ENCODE measurements around the gene GRIP1. TPM values are rescaled to one million over a fixed set of nuclear protein-coding genes. Genes with fewer than 3 reads are reported as not detected.

The GRIP1 gene
- total and polyA plus RNA-seq, 9 donors = 0.36 to 10.1 (median 3.9) TPM

DNA sequence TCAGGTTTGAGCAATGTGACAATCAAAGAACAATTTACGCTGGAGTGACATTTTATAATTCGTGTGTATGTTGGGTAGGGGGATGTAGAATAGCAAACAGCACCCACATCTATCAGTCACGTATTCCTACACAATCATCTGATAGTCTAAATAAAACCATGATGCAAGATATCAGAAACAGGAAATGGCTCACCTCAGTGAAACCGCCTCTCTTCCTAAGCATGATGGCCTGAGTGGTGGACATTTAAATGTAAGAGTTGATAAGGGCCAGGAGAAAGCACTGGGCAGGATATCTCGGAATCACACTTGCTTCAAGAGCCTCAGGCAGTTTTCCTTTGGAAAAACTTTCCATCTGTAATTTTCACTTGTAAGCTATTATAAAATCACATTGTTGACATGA lies 128.2 kb downstream of the GRIP1 start:
- WGBS, 3 donors = 80 to 94% (median 89%) methylated on average over 5 of the region's 5 CpGs
- no peaks in the 10 kb centered on the region for H3K27me3 ChIP-seq
- DNase-seq = no peak
- H3K4me1 ChIP-seq (ENCODE audit: insufficient read depth) = no peaks in the 10 kb centered on the region
- intact Hi-C loops (cut with DNase I) = no loop called here
- H3K36me3 ChIP-seq = no peaks in the 10 kb centered on the region
- TF ChIP-seq, protein P1, sequence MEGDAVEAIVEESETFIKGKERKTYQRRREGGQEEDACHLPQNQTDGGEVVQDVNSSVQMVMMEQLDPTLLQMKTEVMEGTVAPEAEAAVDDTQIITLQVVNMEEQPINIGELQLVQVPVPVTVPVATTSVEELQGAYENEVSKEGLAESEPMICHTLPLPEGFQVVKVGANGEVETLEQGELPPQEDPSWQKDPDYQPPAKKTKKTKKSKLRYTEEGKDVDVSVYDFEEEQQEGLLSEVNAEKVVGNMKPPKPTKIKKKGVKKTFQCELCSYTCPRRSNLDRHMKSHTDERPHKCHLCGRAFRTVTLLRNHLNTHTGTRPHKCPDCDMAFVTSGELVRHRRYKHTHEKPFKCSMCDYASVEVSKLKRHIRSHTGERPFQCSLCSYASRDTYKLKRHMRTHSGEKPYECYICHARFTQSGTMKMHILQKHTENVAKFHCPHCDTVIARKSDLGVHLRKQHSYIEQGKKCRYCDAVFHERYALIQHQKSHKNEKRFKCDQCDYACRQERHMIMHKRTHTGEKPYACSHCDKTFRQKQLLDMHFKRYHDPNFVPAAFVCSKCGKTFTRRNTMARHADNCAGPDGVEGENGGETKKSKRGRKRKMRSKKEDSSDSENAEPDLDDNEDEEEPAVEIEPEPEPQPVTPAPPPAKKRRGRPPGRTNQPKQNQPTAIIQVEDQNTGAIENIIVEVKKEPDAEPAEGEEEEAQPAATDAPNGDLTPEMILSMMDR (IDR thresholded peaks at IDR 0.05) = no peak
- TF ChIP-seq EP300 (IDR thresholded peaks at IDR 0.05) (no peak), POLR2A (IDR thresholded peaks at IDR 0.05) (no peak)
- no peak overlapping the region for H3K4me3 ChIP-seq
- H3K27ac ChIP-seq = no peak overlapping the region
- H3K9me3 ChIP-seq = no peaks in the 10 kb centered on the region

DNA sequence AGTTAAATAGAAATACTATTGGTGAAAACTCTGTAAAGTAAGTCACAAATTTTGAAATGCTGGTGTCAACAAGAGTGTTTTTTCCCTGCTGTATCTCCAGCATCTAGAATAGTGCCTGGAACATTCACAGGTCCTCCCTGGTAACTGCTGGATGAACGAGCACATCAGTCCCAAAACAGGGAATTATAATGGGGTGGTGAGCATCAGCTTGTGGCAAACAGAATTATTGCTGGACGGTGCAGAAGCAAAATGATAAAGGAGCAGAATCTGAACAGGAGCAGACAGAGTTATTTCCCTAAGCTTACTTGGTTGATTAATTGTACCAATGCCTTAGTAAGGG lies 129.9 kb downstream of the GRIP1 start:
- H3K9me3 ChIP-seq = no peaks in the 10 kb centered on the region
- WGBS, 3 donors = 52 to 60% (median 54%) methylated on average over 2 of the region's 2 CpGs
- H3K4me3 ChIP-seq = no peak overlapping the region
- no peak overlapping the region for H3K27ac ChIP-seq
- H3K27me3 ChIP-seq = no peaks in the 10 kb centered on the region
- H3K4me1 ChIP-seq (ENCODE audit: insufficient read depth) = no peaks in the 10 kb centered on the region
- DNase-seq = no peak
- no peaks in the 10 kb centered on the region for H3K36me3 ChIP-seq
- intact Hi-C loops (cut with DNase I) = no loop called here
- TF ChIP-seq EP300 (IDR thresholded peaks at IDR 0.05) = no peak
- TF ChIP-seq, protein P1 (IDR thresholded peaks at IDR 0.05) = no peak
- TF ChIP-seq POLR2A (IDR thresholded peaks at IDR 0.05) = no peak

GRCh38 chr12:66548338-66549049 lies 130.4 kb downstream of the GRIP1 start:
- H3K27ac ChIP-seq = no peak overlapping the region
- H3K36me3 ChIP-seq = no peaks in the 10 kb centered on the region
- H3K4me3 ChIP-seq = no peak overlapping the region
- intact Hi-C loops (cut with DNase I) = no loop called here
- H3K4me1 ChIP-seq (ENCODE audit: insufficient read depth) = no peaks in the 10 kb centered on the region
- WGBS, 3 donors = 83 to 88% (median 85%) methylated on average over 4 of the region's 4 CpGs
- no peaks in the 10 kb centered on the region for H3K9me3 ChIP-seq
- DNase-seq = no peak
- TF ChIP-seq POLR2A (IDR thresholded peaks at IDR 0.05) = no peak
- TF ChIP-seq EP300 (IDR thresholded peaks at IDR 0.05) = no peak
- TF ChIP-seq, protein P1 (IDR thresholded peaks at IDR 0.05) = no peak
- H3K27me3 ChIP-seq = no peaks in the 10 kb centered on the region

GRCh38 chr12:66541426-66541825 lies 137.4 kb downstream of the GRIP1 start:
- no peak overlapping the region for H3K4me3 ChIP-seq
- intact Hi-C loops (cut with DNase I) = no loop called here
- H3K27ac ChIP-seq = no peak overlapping the region
- H3K36me3 ChIP-seq = no peaks in the 10 kb centered on the region
- 57 to 83% (median 78%) methylated on average over 1 of the region's 1 CpG for WGBS, 3 donors
- no peaks in the 10 kb centered on the region for H3K9me3 ChIP-seq
- no peak for TF ChIP-seq POLR2A (IDR thresholded peaks at IDR 0.05)
- TF ChIP-seq, protein P1 (IDR thresholded peaks at IDR 0.05) = no peak
- TF ChIP-seq EP300 (IDR thresholded peaks at IDR 0.05) = no peak
- no peaks in the 10 kb centered on the region for H3K27me3 ChIP-seq
- no peak for DNase-seq
- no peaks in the 10 kb centered on the region for H3K4me1 ChIP-seq (ENCODE audit: insufficient read depth)

Measured in ovary (tissue), 9 donors.